HG03342 (cell line): ENCODE data around the gene BCL10.

Source experiments
- ATAC-seq: cut with Tn5 transposase; IDR thresholded peaks from one replicate; pipeline ENCODE4 v1.9.1; 2021; ENCODE audit warnings: mild to moderate bottlenecking, moderate library complexity; ENCODE audit not compliant: unreplicated experiment

The BCL10 gene

DNA sequence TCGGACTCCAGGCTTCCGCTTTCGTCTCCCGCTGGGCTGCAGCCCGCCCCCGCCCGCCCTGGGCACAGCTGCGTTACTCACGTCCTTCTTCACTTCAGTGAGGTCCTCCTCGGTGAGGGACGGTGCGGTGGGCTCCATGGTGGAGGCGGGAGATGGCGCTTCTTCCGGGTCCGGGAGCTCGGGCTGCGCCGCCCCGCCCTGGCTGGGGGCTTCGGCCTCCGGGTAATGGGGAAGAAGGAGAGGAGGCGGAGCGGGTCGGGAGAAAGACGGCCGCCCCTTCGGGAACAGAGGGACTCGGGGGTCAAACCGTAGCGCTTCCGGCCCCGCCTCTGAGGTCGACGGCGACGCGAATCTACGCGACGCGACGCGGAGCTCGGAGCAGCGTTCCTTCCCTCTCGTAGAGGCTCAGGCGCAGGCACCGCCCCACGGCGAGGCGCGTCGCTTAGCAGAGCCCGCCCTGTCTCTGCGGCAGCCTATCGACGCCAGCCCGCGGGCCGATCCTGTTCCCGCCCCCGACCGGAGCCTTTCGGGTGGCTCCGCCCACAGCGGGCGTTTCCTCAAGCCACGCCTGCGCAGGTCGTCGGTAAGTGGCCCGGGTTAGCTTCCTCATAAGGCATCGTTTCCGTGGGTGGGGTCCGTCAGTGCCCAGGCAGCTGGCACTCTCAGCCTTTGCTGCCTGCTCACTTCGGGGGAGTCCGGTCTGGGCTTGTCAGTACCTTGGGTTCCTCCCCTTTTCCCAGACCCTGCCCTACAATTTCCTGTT, at the start of gene BCL10:
TSS of gene BCL10 (minus strand) at position 418 of the 763 bp plus-strand sequence. CDS start at position 138, 280 bp downstream.
- peak; percentile 96 for ATAC-seq

DNA sequence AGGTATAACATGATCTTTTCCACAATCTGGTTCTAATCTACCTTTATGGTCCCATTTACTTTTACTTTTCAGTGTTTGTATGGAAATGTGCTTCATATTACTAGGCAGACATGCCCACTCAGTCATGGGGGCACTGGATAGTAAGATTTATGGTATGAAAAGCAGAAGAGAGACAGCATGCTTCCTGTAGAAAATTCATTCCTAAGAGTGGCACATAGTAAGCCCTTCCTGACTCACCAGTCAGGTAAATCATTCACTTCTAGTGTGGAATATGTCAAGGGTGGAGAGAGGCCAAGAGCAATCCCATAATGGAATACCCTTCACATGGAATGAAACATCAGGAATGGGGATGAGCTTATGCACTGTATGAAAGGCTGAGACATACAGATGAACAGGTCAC, 49.5 kb upstream of the BCL10 start:
- ATAC-seq: no peak

DNA sequence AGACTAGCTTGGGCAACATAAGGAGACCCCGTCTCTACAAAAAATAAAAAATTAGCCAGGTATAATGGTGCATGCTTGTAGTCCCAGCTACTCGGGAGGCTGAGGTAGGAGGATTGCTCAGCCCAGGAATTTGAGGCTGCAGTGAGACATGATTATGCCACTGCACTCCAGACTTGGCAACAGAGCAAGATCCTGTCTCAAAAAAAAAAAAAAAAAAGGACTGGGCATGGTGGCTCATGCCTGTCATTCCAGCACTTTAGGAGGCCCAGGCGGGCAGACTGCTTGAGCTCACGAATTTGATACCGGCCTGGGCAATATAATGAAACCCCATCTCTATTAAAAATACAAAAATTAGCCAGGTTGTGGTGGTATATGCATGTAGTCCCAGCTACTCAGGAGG, 47.3 kb upstream of the BCL10 start:
- no peak for ATAC-seq

DNA sequence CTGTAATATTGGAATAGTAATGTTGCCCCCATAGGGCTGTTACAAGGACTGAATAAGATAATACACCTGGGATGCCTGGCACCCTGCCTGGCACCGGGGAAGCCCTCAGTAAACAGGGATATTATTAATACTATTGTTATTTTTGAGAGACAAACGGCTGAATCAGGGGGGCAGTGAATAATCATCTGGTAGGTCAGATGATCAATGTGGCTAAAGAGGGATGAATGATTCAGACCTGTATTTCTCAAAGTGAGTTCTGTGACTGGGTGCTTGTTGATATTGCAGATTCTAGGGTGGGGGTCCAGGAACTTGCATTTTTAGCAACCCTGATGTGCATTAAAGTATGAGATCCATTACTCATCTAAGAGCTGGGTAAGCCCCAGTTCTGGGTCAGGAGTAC, 46.2 kb upstream of the BCL10 start:
- no peak for ATAC-seq

DNA sequence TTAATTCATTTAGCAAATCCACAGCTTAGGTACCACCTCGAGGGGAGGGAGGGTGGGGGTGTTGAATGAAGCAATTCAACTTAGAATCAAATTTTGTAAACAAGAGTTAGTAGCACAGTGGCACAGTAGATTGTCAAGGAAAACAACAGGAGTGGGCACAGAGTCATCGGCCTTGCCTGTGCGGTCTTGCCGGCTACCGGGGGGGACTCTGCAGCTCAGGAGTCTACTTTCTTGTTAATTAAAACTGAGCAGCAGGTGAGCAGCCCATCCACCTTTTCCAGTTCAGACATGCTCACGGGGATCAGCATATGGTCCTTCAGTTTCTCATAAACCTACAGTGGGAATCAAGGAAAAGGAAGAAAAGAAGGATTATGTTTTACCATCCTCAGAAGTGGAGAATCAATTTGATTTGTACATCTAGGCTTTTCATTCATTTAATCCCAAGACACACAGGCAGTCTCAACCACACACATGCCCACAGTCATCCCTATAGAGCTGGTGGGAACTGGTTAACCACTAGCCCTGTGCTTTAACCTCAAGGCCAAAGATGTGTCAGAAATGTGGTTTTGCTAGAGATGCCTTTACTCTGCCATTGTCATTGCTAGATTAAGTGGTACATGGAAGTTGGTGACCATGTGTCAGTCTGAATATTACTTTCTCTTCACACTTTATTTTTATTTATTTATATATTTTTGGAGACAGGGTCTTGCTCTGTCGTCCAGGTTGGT, 45.0 kb upstream of the BCL10 start:
- no peak for ATAC-seq

DNA sequence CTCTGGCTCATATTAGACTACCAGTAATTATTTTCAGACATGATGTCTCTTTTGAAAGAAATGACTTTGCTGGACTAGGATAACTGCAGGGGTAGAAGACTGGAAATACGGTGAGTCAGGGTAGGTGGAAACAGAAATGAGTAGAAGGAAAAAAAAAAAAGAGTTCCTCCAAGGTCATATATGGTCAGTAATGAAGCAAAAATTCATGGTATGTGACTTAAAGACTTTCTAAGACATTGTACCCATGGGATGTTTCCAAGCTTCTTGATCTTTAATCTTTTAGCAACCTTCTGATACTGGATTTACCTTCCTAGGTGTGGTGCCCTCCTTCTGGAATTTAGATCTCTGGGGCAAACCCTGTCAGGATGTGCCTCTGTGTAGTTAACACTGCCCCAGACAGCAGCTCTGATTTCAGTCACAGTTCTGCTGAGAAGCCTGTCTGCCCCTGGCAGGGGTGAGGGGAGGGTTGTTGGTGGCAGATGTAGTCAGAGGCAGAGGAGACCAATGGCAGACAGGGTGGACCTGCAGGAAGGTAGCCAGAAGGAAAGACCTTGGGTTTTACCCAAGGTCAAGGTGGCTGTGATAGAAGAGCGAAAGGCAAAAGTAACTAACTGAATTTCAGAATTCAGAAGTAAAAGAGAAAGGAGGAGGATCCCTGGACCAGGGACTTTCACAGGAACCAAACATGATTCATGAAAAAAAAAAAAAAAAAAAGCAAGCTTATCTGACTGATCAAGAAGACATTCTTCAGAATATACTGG, 44.1 kb upstream of the BCL10 start:
- no peak for ATAC-seq

DNA sequence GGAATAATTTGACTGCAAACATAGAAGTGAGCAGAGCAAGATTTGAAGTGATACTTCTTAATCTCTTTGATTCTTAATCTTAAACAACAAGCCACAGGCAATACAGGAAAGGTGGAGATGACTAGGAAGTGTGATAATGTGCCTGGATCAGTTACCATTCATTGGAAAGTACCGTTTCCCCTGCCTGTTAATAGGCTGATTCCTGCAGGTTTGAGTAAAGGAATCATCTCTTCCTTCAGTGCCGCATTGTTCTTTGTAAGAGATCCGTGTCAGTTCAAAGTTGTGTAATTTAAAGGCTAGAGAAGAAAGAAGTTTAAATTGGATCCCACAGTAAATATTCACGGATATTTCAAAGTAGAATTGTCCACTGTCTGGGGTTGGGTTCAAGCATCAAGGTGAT, 43.5 kb upstream of the BCL10 start:
- ATAC-seq: no peak

DNA sequence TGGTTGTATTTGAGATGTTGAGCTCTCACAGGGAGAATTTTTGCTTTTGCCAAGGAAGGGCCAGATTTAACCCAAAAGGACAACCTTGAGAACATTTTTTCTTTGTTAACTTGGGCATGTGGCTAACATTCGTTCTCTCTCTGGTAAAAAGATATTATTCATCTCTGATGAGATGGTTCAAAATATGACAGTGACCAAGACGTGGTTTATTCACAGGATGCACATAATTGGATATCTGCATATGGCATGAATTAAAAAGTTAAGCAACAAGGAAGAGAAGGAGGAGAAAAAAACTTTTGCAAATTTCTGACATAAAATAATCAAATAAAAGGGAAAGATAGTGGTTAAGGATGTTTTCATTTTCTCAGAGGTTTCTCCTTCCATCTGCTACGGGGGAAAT, 43.1 kb upstream of the BCL10 start:
- no peak for ATAC-seq

DNA sequence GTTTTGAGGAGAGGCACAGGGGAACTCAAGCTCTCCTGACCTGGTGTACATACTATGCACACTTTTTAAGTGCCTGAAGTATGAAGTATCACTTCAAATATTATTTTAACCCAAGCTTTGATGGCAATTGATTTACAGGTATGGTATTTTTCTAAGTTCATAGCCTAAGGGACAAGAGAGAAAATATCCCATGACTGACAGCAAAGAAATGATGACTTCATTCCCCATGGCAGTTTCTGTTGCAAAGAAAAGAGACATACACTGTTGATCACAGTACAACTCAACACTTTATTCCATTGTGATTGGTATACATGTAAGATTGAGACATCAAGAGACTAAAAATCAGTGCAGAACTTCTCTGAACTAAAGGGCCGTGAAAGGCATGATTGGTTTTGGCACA, 41.8 kb upstream of the BCL10 start:
- no peak for ATAC-seq

DNA sequence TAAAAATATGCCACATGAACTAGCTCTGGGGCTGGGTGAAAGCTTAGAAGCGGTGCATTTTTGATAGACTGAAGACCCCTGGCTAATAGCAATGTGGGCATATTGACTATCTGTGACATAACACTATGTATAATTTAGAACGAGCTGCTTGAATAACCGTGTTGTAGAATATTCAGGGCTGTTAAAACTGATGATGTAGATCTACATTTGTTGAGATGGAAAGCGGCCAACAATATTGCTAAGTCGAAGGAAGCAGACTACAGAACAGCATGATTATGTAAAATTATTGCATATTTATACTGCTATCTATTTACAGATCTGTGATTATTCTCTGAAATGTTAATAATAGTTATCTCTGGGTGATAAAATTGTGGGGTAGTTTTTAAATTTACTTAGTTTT, 41.1 kb upstream of the BCL10 start:
- no peak for ATAC-seq

DNA sequence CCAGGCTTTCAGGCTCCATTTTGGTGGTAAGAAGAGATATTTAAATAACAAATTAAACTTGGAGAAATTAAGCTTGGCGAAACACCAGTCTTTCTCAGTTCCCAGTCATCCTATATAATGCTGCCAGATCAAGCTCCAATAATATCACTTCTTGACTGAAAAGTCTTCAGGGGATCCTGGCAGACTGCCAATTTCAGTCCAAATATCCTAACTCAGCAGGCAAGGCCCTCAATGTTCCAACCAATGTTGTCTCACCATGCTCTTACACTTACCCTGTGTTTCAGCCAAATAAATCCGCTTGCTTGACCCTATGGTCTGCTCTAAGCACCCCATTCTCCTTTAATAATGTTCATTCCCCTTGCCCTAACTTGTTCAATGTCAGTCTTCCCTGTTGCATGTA, 39.9 kb upstream of the BCL10 start:
- ATAC-seq: no peak

DNA sequence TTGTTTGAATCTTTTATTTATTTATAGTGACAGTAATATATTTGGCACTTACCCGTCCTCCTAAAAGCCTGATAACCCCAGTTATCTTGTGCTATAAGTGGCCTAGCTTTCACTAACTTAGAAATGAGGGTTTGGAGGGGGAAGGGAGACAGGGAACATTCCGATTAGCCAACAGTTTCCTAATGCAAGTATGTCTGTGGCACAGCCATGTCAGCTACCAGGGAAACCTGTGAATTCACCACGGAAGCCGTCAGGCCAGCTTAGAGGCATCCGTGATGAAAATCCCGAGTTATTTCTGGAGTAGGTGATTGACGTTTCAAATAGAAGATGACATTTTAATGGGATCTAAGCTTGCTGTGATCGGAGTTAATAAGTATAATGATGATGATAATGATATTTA, 39.4 kb upstream of the BCL10 start:
- no peak for ATAC-seq

DNA sequence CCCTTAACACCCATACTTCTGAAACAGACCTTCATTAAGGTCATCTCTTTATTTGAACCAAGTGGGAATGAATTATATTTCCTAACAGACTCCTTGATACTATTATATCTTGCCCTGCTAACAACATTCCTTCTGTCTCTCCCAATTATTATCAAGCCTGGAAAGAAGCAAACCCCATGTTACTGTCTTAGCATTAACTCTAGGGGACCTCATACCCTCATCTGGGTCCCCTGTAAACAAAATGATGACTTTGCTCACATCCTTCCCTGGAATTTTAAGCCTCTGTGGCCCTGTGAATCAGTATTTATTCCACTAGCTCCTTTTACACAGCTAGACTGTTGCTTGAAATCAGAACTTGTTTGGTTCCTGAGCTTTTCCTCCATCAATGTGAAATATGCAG, 38.3 kb upstream of the BCL10 start:
- no peak for ATAC-seq

DNA sequence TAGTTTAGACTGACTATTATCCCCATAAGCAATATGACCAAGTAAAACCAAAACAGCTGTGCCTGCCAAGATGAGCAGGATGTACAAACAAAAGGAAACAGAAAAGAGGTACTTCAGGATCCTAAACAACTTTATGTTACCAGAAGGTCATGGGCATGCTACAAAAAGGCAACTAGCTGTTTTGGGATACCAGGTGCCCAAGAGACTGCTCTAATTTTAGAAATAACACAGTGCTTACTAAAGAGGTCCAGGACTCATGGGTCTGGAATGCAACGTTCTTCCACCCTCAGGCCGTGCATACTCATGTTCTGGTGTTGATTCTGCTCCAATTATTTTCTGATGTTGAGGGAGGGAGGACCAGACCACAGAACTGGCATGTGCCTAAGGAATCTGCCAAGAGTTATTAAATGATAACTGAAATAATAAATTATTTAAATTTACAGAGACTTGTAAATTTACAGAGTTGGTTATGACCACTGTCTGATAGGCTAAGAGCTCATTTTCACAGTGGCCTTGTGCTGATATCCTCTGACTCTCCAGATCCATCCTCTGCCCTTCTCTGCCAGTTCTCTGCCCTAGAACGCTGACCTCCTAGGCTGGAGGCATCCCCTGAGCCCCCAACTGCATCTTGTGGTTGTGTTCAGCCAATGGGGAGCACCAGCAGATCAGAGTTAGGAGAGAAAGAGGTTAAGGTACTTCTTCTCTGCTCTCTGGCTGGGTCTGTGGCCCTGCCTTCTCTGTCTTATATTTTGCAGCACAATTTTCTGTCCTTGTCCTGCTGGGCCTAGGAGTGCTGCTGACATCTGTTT, 37.7 kb upstream of the BCL10 start:
- ATAC-seq: no peak

DNA sequence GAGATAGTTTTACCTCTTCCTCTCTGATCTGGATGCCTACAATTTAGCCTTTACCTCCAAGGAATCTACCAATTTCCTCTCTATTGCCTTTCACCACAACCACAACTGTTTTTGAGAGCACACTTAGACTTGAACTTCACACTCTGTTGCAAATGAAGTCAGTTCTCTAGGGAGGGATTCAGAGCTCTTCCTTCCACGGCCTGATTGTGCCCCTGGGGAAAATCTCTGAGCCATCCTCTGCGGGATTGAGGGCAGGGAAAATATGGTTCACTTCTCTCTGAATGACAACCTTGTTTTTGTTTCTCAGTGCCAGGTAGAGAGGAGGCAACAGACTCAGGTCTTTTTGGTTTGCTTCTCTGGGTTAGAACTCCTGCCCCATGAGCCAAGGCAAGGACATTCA, 35.4 kb upstream of the BCL10 start:
- no peak for ATAC-seq

DNA sequence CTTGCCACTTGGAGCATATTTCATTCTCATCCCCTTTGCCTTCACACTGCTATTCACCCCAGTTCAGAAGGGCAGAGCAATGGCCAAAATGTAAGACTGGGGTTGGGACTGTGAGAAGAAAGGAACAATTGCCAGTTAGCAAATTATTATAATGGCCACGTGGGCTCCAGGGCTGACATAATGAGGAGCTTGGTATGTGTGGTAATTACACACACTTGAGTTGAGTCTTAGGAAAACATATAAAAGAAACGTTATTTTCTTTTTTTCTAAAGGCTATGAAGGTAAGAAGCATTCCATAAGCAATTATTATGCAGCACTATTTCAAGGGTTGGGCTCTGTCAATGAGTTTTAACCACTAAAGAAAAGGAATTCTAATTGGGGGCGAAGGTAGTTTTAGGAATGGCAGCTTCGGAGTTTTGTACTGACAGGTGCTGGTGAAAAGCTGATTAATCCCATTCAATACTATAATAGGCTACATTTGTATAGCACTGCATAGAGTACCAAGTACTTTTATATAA, 32.5 kb upstream of the BCL10 start:
- no peak for ATAC-seq

DNA sequence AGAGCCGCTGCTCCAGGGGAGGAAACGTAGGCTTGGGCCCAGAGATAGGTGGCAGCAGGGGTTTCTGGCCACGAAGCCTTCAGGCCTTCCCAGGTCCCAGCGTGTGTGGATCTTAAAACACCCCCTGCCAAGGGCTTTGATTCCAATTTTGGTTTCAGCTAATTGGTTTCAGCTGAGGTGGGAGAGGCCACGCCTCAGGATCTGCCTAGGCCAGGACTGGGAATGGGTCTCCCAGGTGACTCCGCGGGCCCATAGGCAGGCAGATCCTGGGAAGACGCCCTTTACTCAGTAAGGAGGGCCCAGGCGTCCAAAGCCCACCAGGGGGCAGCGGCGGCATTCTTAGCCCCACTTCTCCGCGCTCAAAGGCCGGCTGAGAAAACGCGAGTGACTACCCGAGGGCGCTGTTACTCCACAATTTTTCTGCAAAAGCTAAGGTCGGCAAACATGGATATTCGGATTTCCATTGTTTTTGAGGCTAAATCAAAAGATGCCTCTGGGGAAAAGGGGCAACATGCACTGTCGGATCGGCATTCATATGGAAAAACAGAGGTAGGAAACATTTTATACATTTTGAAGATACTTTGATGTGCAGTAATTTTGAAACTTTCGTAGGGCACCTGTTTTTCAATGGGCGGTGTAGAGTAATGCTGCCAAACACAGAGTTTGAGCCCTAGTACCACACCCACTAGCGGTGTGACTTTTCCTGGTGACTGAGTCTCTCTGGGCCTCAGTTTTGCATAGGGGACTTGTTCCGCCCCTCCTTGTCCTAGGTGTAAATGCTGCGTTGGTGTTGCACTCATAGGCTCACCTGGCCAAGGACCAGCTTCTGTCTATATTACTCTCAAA, 31.8 kb upstream of the BCL10 start:
- peak; percentile 93 for ATAC-seq

DNA sequence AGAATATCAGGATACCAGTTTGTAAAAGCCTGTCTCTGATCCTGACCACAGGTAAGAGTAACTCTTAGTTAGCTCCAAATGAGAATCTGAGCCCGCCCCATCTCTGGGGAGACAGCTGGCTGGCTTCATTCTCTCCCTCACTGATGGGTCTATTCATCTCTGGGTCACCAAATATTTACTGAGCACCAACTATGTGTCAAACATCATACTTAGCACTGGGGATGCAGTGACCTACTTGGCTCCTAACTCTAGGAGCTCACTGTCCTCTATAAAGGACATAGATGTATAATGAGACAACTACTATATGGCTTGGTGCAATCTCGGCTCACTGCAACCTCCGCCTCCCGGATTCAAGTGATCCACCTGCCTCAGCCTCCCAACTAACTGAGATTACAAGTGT, 29.8 kb upstream of the BCL10 start:
- ATAC-seq: no peak

DNA sequence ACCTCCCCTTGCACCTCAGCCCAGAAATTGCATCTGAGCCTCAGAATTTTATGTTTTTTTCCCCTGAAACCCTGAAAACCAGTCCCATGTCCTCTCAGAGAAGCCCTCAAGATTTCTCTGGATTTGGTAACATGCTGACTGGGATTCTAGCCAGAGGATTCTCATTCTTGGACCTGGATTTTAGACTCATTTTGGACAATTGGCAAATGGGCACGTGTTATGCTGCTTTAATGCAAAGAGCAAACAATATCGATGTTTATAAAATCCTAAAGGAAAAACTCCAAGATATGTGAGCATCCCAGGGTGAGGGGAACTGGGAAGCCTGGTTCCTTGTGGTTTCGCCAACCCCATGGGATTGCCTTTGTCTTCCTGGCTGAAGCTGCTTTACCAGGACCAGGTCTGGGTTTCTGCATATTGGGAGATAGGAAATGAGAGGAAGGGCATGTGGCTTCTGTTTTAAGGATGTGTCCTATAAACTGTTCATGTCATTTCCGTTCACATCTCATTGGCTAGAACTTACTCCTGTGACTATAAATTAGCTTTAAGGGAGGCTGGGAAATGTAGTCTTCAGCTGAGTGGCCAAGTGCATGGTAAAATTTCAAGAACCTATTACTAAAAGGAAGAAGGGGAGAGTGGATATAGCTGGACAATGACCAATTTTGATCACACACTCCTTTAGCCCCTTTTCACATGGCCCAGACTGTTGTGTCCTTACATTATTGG, 27.2 kb upstream of the BCL10 start:
- no peak for ATAC-seq
